A549 (cell line): ENCODE measurements around the gene MBP.

Experiments used
- CBX2 ChIP-seq: fragments of 200-600 bp; sonication (generic); IDR thresholded peaks from 2 replicates; pipeline ENCODE4 v1.6.1; 2016; ENCODE audit warnings: low read depth, mild to moderate bottlenecking, borderline replicate concordance
- EP300 ChIP-seq, 2 experiments: fragments of >200 bp; sonication (Bioruptor Twin); formaldehyde crosslinking; IDR thresholded peaks; 2 replicates in 1 of 2; 3 replicates in 1 of 2; pipeline ENCODE4 v1.6.1; 2016 to 2017
- MAFK ChIP-seq: fragments of 450-650 bp; IDR thresholded peaks from 2 replicates; pipeline ENCODE4 v1.6.1; 2014; ENCODE audit not compliant: partially characterized antibody
- NFE2L2 ChIP-seq: fragments of 150-350 bp; conservative IDR thresholded peaks from 2 replicates; pipeline ENCODE4 v1.6.1; 2014; ENCODE audit warnings: low read length
- PBX3 ChIP-seq: IDR thresholded peaks from 2 replicates; pipeline ENCODE4 v1.6.1; 2012
- POLR2A ChIP-seq: IDR thresholded peaks from 2 replicates; pipeline ENCODE4 v1.6.1; 2012; ENCODE audit warnings: mild to moderate bottlenecking, low read length
- POLR2AphosphoS2 ChIP-seq: conservative IDR thresholded peaks from 2 replicates; pipeline ENCODE4 v1.6.1; 2012; ENCODE audit warnings: low read length, improper control_type of control experiment, inconsistent platforms
- RNF2 ChIP-seq: fragments of 200-600 bp; sonication (generic); IDR thresholded peaks from 2 replicates; pipeline ENCODE4 v1.6.1; 2016; ENCODE audit warnings: low read depth, mild to moderate bottlenecking, antibody characterized with exemption, moderate library complexity, borderline replicate concordance
- ZFP36 ChIP-seq: fragments of 450-650 bp; IDR thresholded peaks from 2 replicates; pipeline ENCODE4 v1.6.1; 2014; ENCODE audit warnings: borderline replicate concordance; ENCODE audit not compliant: partially characterized antibody
- TF ChIP-seq, protein P1 (sequence below): fragments of >200 bp; sonication (Bioruptor Twin); formaldehyde crosslinking; IDR thresholded peaks from 3 replicates; pipeline ENCODE4 v1.5.1; 2016
- TF ChIP-seq, protein P2 (sequence below): fragments of 450-650 bp; IDR thresholded peaks from 2 replicates; pipeline ENCODE4 v1.6.1; 2014; ENCODE audit warnings: antibody characterized with exemption
- TF ChIP-seq, protein P3 (sequence below): IDR thresholded peaks from 2 replicates; pipeline ENCODE4 v1.6.1; 2012; ENCODE audit warnings: low read depth, borderline replicate concordance

- TF ChIP-seq MAFK (no peak), NFE2L2 (no peak), RNF2 (no peak), PBX3 (no peak), POLR2A (no peak), POLR2AphosphoS2 (no peak), ZFP36 (no peak), EP300 (IDR thresholded peaks at IDR 0.05) (no peak), CBX2 (no peak)
- TF ChIP-seq, protein P1, sequence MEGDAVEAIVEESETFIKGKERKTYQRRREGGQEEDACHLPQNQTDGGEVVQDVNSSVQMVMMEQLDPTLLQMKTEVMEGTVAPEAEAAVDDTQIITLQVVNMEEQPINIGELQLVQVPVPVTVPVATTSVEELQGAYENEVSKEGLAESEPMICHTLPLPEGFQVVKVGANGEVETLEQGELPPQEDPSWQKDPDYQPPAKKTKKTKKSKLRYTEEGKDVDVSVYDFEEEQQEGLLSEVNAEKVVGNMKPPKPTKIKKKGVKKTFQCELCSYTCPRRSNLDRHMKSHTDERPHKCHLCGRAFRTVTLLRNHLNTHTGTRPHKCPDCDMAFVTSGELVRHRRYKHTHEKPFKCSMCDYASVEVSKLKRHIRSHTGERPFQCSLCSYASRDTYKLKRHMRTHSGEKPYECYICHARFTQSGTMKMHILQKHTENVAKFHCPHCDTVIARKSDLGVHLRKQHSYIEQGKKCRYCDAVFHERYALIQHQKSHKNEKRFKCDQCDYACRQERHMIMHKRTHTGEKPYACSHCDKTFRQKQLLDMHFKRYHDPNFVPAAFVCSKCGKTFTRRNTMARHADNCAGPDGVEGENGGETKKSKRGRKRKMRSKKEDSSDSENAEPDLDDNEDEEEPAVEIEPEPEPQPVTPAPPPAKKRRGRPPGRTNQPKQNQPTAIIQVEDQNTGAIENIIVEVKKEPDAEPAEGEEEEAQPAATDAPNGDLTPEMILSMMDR = no peak
- TF ChIP-seq, protein P2, sequence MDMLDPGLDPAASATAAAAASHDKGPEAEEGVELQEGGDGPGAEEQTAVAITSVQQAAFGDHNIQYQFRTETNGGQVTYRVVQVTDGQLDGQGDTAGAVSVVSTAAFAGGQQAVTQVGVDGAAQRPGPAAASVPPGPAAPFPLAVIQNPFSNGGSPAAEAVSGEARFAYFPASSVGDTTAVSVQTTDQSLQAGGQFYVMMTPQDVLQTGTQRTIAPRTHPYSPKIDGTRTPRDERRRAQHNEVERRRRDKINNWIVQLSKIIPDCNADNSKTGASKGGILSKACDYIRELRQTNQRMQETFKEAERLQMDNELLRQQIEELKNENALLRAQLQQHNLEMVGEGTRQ = no peak
- TF ChIP-seq, protein P3, sequence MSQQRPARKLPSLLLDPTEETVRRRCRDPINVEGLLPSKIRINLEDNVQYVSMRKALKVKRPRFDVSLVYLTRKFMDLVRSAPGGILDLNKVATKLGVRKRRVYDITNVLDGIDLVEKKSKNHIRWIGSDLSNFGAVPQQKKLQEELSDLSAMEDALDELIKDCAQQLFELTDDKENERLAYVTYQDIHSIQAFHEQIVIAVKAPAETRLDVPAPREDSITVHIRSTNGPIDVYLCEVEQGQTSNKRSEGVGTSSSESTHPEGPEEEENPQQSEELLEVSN = no peak
These were observed 122.9 kb downstream of the MBP start for GRCh38 chr18:77009675-77010074.
